ENCODE data around the gene CNKSR1.

The CNKSR1 gene

DNA sequence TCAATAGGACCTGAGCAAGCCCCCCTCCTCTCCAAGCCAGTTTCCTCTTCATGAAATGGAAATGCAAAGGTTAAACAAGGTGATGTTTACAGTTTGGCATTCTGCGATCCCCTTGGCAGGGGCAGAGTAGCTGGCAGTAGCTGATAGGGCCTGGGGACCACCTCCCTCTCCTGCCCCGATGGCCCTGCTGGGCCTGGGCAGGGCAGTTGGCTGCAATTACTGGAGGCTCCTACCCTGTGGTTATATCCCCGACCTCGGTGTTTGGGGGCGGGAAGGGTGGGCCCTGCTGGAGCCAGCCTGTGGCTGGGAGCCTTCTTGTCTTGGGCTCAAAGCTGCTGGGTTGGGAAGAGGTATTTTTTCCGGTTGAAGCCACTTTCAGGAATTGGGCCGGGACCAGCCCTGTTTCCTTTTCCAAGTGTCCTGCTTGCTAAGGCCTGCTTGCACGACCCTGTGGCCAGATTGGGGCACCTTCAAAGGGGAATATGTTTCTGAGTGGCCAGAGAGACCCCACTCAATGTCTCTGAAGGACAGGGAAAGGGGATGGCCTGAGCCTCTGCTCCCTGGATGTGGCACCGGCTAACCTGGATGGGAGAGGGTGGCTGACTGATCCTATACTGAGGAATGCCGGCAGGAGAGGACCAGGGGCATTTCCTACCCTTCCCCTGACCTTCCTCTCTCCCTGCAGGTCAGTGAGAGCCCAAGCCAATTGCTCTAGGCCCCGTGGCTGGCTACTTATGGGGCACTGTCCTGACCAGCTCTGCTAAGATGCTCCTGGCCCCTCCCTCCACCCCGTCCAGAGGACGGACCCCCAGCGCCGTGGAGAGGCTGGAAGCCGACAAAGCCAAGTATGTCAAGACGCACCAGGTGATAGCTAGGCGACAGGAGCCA lies 16.5 kb upstream of the CNKSR1 start:
- DNase-seq, result no peak

DNA sequence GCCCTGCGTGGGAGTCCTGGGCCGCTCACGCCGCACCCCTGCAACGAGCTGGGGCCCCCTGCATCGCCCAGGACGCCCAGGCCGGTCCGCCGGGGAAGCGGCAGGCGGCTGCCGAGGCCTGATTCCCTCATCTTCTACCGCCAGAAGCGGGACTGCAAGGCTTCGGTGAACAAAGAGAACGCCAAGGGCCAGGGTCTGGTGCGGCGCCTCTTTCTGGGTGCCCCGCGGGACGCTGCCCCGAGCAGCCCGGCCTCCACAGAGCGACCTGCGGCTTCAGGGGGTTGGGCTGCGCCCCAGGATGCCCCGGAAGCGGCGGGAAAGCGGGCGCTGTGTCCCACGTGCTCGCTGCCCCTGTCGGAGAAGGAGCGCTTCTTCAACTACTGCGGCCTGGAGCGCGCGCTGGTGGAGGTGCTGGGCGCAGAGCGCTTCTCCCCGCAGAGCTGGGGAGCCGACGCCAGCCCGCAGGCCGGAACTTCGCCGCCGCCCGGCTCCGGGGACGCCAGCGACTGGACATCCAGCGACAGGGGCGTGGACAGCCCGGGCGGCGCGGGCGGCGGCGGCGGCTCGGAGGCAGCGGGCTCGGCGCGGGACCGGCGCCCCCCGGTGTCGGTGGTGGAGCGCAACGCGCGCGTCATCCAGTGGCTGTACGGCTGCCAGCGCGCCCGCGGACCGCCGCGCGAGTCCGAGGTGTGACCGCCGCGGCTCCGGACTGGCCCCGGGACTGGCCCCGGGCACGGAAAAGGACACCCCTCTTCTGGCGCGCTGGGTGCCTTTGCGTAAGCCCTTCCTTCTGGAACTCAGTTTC lies 15.7 kb upstream of the CNKSR1 start:
- DNase-seq, result no peak

- DNase-seq, result no peak
Observed at GRCh38 chr1:26162220-26162709, 15.0 kb upstream of the CNKSR1 start.

DNA sequence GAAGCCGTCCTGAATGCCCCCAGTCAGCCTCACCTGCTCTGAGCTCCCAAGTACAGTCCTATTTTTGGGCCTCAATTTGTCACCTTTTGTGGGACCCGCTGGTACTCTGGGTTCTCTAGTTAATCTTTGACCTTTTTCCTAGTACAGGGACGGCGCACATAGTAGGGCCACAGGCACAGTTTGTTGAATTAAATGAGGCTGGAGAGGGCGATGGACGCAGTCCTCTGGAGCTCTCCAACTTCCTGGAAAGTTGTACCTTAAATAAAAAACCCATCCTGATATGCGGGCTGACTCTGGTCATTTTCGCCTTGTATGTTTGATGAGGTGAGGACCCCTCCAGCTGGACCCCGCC lies 13.6 kb upstream of the CNKSR1 start:
- DNase-seq, result no peak

GRCh38 chr1:26164036-26164860 lies 13.0 kb upstream of the CNKSR1 start:
- DNase-seq, result peak in 3 of 4 experiments; percentile 25 to 31 (median 30)

DNA sequence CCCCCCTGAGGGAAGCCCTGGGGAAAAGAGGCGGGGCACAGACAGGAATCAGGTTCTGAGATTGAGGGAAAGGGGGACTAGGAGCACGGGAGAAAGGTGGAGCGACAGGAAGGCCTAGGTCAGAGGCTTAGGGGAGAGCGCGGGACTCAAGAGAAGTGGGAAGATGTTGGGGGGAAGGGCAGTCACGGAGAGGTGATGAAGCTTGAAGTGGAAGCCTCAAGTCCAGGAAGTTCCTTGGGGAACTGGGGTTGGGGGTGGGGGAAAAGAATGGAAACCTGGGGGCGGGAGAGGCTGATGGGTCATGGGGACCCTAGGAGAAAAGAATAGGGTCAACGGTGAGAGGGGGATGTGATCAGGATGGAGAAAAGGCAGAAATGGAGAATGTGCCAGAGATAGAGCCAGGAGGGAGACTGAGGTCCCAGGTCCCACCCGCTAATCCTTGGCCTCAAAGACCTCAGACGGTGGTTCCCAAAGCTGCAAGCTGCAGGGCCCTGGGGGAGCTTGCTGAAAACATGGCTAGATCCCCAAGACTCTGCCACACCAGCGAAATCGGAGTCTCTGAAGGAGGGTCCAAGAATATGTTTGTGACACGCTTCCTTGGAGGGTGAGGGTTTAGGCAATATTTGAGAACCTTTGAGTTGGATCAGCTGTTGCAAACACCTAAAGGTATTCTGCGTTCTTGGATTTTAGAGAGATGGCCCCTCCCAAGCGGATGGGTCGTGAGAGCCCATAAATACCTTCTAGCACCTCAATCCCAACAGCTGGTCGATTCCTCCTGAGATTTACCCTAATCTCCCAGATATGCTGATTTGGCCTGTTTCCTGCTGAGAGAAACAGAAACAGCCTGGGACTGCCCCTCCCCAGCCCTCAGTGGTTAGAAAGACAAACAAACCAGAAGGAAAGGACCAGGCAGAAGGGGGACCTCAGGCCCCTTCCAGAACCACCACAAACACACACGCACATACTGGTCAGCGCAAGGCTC lies 12.1 kb upstream of the CNKSR1 start:
- DNase-seq, result no peak

GRCh38 chr1:26166719-26167281 lies 10.5 kb upstream of the CNKSR1 start:
- no peak for DNase-seq

DNA sequence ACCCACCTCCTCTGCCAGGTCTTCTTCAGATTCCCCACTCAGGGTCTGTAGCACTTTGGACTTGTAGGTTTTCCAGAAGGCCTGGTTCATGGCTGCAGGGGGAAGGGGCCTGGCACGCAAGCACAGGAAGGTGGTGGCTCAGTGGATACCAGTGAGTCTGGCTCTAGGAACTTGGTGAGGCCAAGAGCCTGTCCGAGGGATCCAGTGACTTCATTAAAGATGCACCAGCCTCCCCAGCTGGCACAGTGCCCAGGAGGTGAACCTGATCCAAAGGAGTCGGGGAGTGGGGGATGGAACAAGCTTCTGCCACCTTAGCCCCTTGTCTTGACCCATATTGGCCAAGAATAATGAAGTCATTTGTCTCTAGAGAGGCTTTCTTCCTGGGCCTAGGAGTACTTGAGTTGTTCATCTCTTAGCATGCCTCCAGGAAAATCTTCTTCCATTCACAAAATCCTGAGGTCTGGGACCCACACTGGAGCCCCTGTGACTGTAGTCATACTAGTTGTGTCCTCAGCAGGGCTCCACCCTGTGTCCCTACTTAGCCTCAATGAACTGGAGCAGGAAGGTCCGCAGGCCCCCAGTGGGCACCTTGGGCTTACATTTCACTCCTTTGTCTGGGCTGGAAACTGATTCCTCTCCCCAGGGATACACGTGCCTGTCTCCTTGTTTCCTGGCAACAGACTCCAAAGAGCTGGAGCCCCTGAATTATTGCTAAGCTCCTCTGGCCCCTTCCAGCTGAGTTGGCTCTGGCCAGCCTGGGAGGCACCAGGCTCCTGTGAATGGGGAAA lies 8.7 kb upstream of the CNKSR1 start, which contains the start of gene C1orf232:
Gene C1orf232 (minus strand): TSS at position 554 of the 788 bp plus-strand sequence. CDS start 464 bp downstream, at position 90.
- DNase-seq, result no peak

GRCh38 chr1:26169198-26169554 lies 8.1 kb upstream of the CNKSR1 start:
- DNase-seq, result no peak

DNA sequence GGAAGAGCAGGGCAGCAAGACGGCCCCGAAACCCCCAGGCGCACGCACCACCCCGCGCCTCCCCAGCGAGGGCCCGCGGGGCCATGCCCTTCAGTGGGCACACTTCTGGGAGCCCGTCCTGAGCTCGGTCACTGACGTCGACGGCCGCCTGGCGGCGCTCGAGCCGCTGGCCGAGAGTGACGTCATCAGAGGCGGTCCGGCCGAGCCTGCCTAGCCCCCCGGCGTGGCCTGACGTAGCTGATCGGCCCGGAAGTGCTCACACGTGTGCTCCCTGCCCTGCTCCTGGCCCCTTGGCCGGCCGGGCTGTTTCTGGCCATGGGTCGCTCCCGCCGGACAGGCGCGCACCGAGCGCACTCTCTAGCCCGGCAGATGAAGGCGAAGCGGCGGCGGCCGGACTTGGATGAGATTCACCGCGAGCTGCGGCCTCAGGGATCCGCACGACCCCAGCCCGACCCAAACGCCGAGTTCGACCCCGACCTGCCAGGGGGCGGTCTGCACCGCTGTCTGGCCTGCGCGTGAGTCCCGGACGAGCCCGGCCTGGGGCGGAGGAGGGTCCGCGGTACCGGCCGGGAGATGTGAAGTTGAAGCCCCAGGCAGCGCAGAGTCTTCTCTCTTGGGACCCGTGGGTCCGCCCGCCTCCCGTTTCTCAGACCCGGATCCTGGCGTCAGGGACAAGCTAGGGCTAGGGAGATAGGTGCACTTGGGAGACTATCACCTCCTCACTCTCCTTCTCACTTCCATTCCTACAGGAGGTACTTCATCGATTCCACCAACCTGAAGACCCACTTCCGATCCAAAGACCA lies 7.4 kb upstream of the CNKSR1 start, which contains the start of gene ZNF593:
Gene ZNF593 (plus strand): TSS at position 240 of the 803 bp plus-strand sequence. CDS start 76 bp downstream, at position 316.
- DNase-seq, result peak; percentile 64 to 77 (median 69)

DNA sequence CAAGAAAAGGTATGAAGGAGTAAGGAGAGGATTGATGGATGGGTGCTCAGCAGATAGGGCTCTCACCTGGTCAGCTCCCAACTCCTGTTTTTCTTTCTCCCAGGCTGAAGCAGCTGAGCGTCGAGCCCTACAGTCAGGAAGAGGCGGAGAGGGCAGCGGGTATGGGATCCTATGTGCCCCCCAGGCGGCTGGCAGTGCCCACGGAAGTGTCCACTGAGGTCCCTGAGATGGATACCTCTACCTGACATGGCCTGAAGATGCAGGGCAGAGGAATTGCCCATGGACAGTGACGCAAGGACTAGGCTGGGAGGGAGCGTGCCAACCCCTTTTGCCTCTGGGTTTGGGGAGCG lies 6.8 kb upstream of the CNKSR1 start:
- DNase-seq, result no peak

DNA sequence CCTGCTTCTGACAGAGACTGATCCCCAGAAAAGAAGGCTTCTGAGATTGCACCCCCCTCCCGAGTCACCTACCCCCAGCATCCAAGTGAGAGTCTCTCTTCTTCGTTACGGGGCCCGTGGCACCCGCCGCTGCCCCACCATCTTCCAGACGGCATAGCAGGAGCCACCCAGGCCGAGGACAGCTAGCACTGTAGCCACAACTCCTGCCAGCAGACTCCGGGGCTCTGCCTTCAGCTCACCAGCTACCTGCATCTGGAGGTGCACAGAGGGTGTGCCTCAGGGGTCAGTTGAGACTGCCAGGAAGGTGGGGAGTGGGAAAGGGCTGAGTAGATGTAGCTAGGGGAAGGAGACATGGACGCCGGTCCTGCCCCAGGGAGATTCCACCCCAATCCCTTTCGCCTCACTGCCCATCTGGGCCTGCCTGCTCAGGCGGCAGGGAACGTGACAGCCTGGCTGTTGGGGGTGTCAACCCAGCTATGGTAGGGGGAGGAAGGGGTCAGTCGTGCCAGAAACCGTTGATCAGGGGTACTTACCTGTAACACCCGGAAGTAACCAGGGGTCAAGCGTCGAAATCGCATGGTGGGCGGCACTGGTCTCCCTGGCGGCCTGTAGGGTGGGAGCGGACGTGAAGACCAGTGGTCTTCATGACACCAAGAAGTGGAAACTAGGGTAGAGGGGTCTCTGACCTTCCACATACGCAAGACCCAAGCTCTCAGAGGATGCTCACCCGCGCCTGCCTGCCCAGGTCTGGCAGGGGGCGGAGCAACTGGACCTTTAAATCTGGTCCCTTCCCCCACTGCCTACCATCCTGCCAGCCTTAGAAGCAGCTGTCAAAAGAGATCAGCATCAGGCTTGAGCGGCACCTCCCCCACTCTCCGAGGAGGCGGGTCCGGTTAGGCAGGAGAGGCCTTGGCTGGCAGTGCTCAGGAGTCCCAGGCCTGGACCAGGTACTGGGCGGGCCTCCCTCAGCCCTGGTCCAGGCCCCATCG lies 5.9 kb upstream of the CNKSR1 start, which contains the start of gene ZNF593OS:
Gene ZNF593OS (minus strand): TSS at position 749 of the 989 bp plus-strand sequence. CDS start 171 bp downstream, at position 578.
- no peak for DNase-seq

DNA sequence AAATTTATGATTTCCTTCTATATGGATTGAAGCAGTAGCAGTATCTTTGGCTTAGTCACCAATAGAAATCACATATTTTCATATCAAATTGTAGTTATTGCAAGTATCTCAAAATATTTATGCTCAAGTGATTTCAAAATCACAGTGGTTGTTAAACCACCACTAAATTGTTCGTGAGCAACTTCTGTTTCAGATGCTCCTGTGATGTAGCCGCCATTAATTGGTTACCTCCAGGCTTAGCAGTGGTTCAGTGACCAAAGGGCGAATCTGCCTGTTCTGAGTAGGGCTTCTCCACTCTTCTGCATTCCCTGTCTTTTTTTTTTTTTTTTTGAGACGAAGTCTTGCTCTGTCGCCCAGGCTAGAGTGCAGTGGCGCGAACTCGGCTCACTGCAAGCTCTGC lies 1.9 kb upstream of the CNKSR1 start:
- no peak for DNase-seq

GRCh38 chr1:26180010-26180506 lies 2.8 kb downstream of the CNKSR1 start:
- no peak for DNase-seq

GRCh38 chr1:26181586-26182382 lies 4.5 kb downstream of the CNKSR1 start:
- no peak for DNase-seq

- DNase-seq, result no peak
Observed at GRCh38 chr1:26182383-26182696, 5.0 kb downstream of the CNKSR1 start.

- DNase-seq, result no peak
Observed at GRCh38 chr1:26184086-26184485, 6.8 kb downstream of the CNKSR1 start.
